SU-DHL-6 (cell line): Measurements from ENCODE around the gene DNMT1.

ENCODE experiments used
- CTCF ChIP-seq: fragments of 200-600 bp; sonication (generic); IDR thresholded peaks from one replicate; pipeline ENCODE4 v1.5.1; 2017; ENCODE audit warnings: antibody characterized with exemption, mild to moderate bottlenecking, low read length, moderate library complexity; ENCODE audit not compliant: insufficient read depth, poor library complexity, severe bottlenecking
- EZH2phosphoT487 ChIP-seq: fragments of 200-600 bp; sonication (generic), shearing (Covaris generic); conservative IDR thresholded peaks from 2 replicates; pipeline ENCODE4 v1.6.1; 2018; ENCODE audit warnings: mild to moderate bottlenecking, antibody characterized with exemption, low read length, moderate library complexity, mixed read lengths

GRCh38 chr19:10136936-10137335 is 57.8 kb downstream of the DNMT1 start:
- TF ChIP-seq CTCF (no peak), EZH2phosphoT487 (no peak)
